Smooth muscle cell (in vitro differentiated cells): ENCODE results near the gene ADCY10. TPM values are rescaled to one million over a fixed set of nuclear protein-coding genes. Genes with fewer than 3 reads are reported as not detected.

Experiments used
- DNase-seq: peaks from one replicate; lab custom pipeline; 2025; ENCODE audit not compliant: unreplicated experiment; lab: John Stamatoyannopoulos, UW
- H2AFZ ChIP-seq: fragments of 200-600 bp; sonication (generic); 2 replicates; pipeline ENCODE4 v1.6.0; 2016; ENCODE audit warnings: antibody characterized with exemption, low read depth, mild to moderate bottlenecking
- H3F3A ChIP-seq: fragments of 200-600 bp; sonication (generic); 2 replicates; pipeline ENCODE4 v1.6.0; 2017; ENCODE audit warnings: antibody characterized with exemption, low read depth
- H3K27ac ChIP-seq: fragments of 200-600 bp; sonication (generic); 2 replicates; pipeline ENCODE4 v1.5.1; 2016; ENCODE audit warnings: low read depth, mild to moderate bottlenecking
- H3K27me3 ChIP-seq: fragments of 200-600 bp; sonication (generic); 2 replicates; pipeline ENCODE4 v1.6.1; 2016; ENCODE audit warnings: low read depth, mild to moderate bottlenecking
- H3K36me3 ChIP-seq: fragments of 200-600 bp; sonication (generic); 2 replicates; pipeline ENCODE4 v1.5.1; 2016; ENCODE audit warnings: low read depth
- H3K4me1 ChIP-seq: fragments of 200-600 bp; sonication (generic); 2 replicates; pipeline ENCODE4 v1.5.1; 2016; ENCODE audit warnings: low read depth
- H3K4me2 ChIP-seq: fragments of 200-600 bp; sonication (generic); 2 replicates; pipeline ENCODE4 v1.6.0; 2016; ENCODE audit warnings: mild to moderate bottlenecking
- H3K4me3 ChIP-seq: fragments of 200-600 bp; sonication (generic); 2 replicates; pipeline ENCODE4 v1.5.1; 2016; ENCODE audit warnings: mild to moderate bottlenecking
- H3K79me2 ChIP-seq: fragments of 200-600 bp; sonication (generic); 2 replicates; pipeline ENCODE4 v1.6.0; 2016; ENCODE audit warnings: low read depth, mild to moderate bottlenecking
- H3K9ac ChIP-seq: fragments of 200-600 bp; sonication (generic); 2 replicates; pipeline ENCODE4 v1.6.0; 2016; ENCODE audit warnings: low read depth
- H3K9me3 ChIP-seq: fragments of 200-600 bp; sonication (generic); replicated peaks from 2 replicates; pipeline ENCODE4 v1.5.1; 2016; ENCODE audit warnings: low read depth
- H4K20me1 ChIP-seq: fragments of 200-600 bp; sonication (generic); 2 replicates; pipeline ENCODE4 v1.6.0; 2016; ENCODE audit warnings: low read depth
- CTCF ChIP-seq: fragments of 200-600 bp; sonication (generic); IDR thresholded peaks from 2 replicates; pipeline ENCODE4 v1.5.1; 2017; ENCODE audit warnings: borderline replicate concordance, mild to moderate bottlenecking, antibody characterized with exemption; ENCODE audit not compliant: insufficient read depth, poor library complexity, severe bottlenecking
- WGBS: methylation state at CpG from one replicate; pipeline ENCODE4 v1.1.7; 2016; ENCODE audit warnings: low lambda C conversion rate; 5-methylcytosine and 5-hydroxymethylcytosine counted together
- polyA plus RNA-seq: library from polyadenylated mRNA; unstranded; fragments of >200 nt; fragmentation: Nextera tagmentation; extraction: Ambion mirVana; gene quantifications from 2 replicates; pipeline ENCODE4 v1.2.1, GENCODE V29; 2016
- total RNA-seq: library from RNA; depleted of rRNA; stranded (reverse); fragments of >200 nt; gene quantifications from 2 replicates; pipeline ENCODE4 v1.2.3, GENCODE V29; 2014

ADCY10 gene
- total and polyA plus RNA-seq, 2 experiments from 2014 or later: not detected

GRCh38 chr1:167819849-167820683 is 93.9 kb downstream of the ADCY10 start:
- no peaks in the 10 kb centered on the region for H4K20me1 ChIP-seq
- H3K9me3 ChIP-seq: no peaks in the 10 kb centered on the region
- no peaks in the 10 kb centered on the region for H3K36me3 ChIP-seq
- WGBS: 13% methylated on average over 35 of the region's 35 CpGs
- peak overlapping the region; percentile 97 for H3K27ac ChIP-seq
- no peaks in the 10 kb centered on the region for H3K27me3 ChIP-seq
- no peak for TF ChIP-seq CTCF
- peaks cover 5% of the 10 kb centered on the region for H3F3A ChIP-seq
- peak overlapping the region; percentile 41 for H3K4me3 ChIP-seq
- H3K4me1 ChIP-seq: peaks cover 6% of the 10 kb centered on the region
- no peak overlapping the region for H2AFZ ChIP-seq
- DNase-seq: peak; percentile 31
- H3K79me2 ChIP-seq: no peaks in the 10 kb centered on the region
- peak overlapping the region; percentile 83 for H3K4me2 ChIP-seq
- H3K9ac ChIP-seq: peak overlapping the region; percentile 72

- no peak overlapping the region for H3K4me3 ChIP-seq
- no peak overlapping the region for H2AFZ ChIP-seq
- no peaks in the 10 kb centered on the region for H3K36me3 ChIP-seq
- H3K4me2 ChIP-seq: no peak overlapping the region
- peaks cover 4% of the 10 kb centered on the region for H3F3A ChIP-seq
- H3K79me2 ChIP-seq: no peaks in the 10 kb centered on the region
- no peak for DNase-seq
- H3K27ac ChIP-seq: no peak overlapping the region
- no peak overlapping the region for H3K9ac ChIP-seq
- H4K20me1 ChIP-seq: no peaks in the 10 kb centered on the region
- H3K4me1 ChIP-seq: peaks cover 4% of the 10 kb centered on the region
- H3K9me3 ChIP-seq: no peaks in the 10 kb centered on the region
- WGBS: 100% methylated on average over 1 of the region's 1 CpG
- no peak for TF ChIP-seq CTCF
- no peaks in the 10 kb centered on the region for H3K27me3 ChIP-seq
Observed at GRCh38 chr1:167815650-167816049, 98.3 kb downstream of the ADCY10 start.

DNA sequence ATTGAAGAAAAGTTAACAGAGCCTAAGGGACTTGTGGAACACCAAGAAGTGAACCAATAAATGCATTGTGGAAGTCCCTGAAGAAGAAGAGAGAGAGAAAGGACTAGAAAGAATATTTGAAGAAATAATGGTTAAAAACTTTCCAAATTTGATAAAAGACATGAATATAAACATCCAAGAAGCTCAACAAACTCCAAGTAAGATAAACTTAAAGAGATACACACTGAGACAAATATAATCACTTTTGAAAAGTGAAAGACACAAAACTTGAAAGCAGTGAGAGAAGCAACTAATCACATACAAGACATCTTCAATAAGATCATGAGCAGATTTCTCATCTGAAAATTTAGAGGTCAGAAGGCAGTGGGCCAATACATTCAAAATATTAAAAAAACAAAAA is 101.0 kb downstream of the ADCY10 start:
- Histone ChIP-seq H3K4me3 (no peak overlapping the region), H2AFZ (no peak overlapping the region), H3K9me3 (no peaks in the 10 kb centered on the region), H3K9ac (no peak overlapping the region), H3K79me2 (no peaks in the 10 kb centered on the region), H3K36me3 (no peaks in the 10 kb centered on the region), H3F3A (no peaks in the 10 kb centered on the region), H3K4me1 (no peaks in the 10 kb centered on the region), H3K27me3 (no peaks in the 10 kb centered on the region), H3K4me2 (no peak overlapping the region), H4K20me1 (no peaks in the 10 kb centered on the region), H3K27ac (no peak overlapping the region)
- no peak for DNase-seq
- TF ChIP-seq CTCF: no peak

- no peak overlapping the region for H3K4me3 ChIP-seq
- no peaks in the 10 kb centered on the region for H3K79me2 ChIP-seq
- no peaks in the 10 kb centered on the region for H3K4me1 ChIP-seq
- H3F3A ChIP-seq: no peaks in the 10 kb centered on the region
- H3K9me3 ChIP-seq: no peaks in the 10 kb centered on the region
- WGBS: 61% methylated on average over 3 of the region's 3 CpGs
- no peak for DNase-seq
- no peak for TF ChIP-seq CTCF
- H3K9ac ChIP-seq: no peak overlapping the region
- no peak overlapping the region for H3K4me2 ChIP-seq
- no peaks in the 10 kb centered on the region for H3K27me3 ChIP-seq
- H3K36me3 ChIP-seq: no peaks in the 10 kb centered on the region
- no peak overlapping the region for H3K27ac ChIP-seq
- no peak overlapping the region for H2AFZ ChIP-seq
- no peaks in the 10 kb centered on the region for H4K20me1 ChIP-seq
Observed at GRCh38 chr1:167808690-167809089, 105.2 kb downstream of the ADCY10 start.
